ENCODE results near the gene ATXN7L1.
A peak's percentile ranks its signal among the peaks of the same experiment; 100 is the strongest.

ATXN7L1 gene

DNA sequence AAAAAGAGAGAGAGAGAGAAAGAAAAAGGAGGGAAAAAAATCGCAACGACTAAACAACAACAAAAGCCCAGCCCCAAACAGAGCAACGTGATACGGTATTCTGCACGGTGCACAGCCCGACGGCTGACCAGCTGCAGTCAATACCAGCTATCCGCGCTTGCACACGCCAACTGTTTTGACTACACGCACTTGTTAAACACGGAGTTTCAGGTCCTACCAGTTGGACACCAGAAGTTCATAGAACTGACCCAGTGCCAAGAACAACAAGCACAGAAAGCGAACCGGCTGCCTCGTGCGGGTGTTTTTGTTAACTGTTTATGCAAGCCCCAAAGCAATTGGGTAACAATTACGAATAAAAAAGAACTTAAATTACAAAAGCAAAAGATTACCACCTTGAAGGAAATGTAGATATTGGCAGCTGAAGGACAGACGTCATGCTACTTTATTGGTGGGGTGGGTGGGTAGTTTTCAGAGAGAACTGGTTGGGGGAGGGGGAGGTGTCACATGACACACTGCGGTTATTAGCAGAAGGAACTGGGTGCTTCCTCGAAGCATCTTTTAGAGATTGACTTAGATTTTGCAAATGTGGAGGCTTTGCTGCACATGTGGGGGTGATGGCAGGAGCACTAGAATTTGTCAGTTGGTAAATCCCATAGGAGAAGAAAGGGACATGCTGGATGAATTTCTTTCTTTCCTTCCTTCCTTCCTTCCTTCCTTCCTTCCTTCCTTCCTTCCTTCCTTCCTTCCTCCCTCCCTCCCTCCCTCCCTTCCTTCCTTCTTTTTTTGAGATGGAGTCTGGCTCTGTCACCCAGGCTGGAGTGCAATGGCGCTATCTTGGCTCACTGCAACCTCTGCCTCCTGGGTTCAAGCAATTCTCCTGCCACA lies 184.5 kb downstream of the ATXN7L1 start:
- DNase-seq, result peak; percentile 67

DNA sequence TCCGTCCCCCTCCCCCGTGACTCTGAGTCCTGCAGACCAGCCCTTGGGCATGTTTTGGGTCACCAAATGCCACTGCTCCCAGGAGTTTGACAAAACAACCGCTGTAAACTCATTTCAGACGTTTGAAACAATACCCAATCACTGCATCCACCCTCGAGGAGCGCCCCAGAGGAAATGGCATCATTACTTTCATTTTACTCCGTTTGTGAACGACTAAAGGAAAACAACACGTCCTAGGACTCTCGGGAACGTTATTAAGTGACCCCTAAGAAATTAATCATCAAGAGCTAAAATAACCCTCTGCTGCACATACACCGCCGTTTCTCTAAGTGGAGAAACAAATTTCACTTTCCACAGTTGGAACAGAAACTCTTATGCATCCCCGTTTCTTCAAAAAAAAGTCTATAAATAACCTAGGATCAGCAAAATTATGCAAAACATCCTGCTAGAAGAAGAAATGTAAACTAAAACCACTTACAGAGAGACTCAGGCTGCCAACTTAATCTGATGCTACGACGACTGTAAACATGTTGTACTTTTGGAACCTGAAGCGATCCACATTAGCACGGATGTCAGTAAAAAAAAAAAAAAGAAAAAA lies 185.2 kb downstream of the ATXN7L1 start:
- peak; percentile 47 for DNase-seq

DNA sequence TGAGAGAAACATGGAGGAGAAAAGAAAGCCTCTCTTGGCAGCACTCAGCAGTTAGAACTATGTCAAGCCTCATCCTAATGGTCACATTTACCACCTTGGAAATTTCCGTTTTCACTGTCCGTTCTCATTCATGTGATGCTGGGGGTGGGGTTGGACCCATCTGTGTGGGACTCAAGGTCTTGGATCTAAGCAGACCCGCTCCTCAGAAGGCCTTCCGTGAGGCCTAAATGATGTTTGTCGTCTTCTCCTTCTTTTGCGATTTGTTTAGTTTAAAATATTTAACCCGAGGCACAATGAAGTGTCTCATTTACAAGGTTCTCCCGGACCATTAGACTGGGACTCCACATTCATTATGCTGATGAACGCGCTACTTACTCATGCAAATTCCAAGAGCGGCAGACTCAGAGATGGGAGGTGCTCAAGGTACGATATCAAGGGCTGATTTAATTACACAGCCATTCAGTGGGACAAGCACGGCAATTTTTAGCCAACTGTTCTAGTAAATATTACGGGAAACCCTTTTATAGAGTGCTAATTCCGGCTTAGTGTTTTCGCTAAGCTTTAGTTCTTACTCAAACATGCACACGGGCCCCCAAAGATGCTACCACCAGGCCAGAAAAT lies 186.0 kb downstream of the ATXN7L1 start:
- DNase-seq, result no peak

DNA sequence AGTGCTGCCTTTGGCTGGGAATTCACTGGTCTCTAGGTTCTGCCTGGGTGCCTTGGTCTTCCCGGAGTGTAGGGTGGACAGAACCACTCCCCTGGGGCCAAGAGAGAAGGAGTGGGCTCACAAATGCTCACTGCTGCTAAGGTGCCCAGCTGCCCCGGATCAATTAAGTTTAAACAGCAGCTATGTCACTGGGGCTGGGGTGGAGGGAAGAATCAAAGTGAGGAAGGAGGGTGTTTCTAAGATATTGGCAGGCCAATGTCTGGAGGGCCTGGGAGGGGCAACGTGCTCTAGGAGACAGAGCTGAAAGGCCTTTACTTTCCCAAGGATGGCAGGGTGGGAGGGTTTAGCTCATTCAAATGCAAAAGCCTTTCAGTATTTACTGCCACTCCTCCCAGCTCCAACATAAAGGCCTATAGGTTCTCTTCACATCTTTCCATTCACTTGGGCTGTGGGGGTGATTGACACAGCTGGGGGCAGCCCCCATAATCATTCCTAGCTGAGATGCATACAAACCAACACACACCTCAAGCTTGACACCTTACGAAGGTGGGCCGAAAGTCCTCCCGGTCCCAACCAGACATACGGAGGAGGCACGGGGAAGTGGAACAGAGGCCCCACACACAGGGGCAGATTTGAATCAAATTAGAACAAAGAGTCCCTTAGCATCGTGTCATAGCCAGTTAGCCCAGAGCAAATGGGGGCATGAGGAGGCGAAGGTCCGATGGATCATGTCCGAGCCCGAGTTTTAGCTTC lies 187.2 kb downstream of the ATXN7L1 start:
- no peak for DNase-seq

DNA sequence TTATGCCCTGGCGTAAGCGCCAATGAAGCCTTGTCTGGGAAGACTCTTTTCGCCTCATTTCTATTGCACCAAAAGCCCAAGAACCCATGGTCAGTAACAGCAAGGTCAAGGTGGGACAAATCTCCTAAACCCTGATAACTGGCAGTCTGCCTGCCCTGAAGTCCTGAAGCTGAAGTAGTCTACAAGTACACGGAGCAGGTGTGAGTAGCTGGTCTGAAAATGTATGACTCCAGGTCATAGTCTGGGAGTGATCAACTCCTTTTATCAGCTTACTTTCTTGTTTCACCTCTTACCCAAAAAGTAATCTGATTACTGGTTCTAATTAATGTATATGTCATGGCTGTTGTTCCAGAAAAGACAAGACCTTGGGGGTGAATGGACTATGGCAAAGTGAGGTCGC lies 187.8 kb downstream of the ATXN7L1 start:
- DNase-seq, result no peak

DNA sequence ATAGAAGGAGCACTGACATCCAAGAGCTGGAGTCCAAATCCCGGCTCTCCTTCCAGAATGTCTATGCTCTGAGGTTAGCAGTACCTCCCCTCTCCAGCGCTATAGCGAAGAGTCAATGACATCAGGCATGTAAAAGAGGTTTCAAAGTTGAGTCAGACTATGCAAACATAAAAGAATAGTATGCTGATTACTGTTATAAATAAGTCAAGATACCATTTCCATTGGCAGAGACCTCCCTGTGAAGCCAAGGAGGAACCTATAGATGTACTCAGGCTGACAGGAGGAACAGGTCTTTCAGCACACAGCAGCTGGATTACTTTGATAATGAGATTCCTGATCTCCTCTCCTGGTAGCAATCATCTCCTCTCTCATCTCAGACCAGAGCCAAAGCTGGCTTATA lies 191.2 kb downstream of the ATXN7L1 start:
- no peak for DNase-seq

DNA sequence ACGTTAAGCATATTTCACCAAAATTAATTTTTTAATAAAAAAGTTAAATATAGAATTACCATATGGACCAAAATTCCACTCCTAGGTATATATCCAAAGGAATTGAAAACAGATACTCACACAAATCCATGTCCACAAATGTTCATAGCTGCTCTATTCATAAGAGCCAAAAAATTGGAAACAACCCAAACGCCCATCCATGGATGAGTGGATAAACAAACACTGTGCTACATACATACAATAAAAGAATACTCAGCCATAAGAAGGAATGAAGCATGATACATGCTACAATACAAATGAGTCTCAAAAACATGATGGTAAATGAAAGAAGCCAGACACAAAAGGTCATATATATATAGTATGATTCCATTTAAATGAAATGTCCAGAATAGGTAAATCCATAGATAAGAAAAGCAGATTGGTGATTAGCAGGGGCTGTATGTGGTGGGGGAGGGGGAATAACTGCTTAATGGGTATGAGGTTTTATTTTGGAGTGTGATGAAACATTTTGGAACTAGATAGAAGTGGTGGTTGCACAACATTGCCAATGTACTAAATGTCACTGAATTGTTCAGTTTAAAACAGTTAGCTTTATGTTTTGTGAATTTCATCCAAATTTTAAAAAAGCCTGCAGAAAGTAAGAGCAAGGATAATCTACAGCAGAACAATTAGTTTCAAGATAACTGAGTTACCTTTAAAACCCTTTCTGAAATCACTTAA lies 193.9 kb downstream of the ATXN7L1 start:
- no peak for DNase-seq

DNA sequence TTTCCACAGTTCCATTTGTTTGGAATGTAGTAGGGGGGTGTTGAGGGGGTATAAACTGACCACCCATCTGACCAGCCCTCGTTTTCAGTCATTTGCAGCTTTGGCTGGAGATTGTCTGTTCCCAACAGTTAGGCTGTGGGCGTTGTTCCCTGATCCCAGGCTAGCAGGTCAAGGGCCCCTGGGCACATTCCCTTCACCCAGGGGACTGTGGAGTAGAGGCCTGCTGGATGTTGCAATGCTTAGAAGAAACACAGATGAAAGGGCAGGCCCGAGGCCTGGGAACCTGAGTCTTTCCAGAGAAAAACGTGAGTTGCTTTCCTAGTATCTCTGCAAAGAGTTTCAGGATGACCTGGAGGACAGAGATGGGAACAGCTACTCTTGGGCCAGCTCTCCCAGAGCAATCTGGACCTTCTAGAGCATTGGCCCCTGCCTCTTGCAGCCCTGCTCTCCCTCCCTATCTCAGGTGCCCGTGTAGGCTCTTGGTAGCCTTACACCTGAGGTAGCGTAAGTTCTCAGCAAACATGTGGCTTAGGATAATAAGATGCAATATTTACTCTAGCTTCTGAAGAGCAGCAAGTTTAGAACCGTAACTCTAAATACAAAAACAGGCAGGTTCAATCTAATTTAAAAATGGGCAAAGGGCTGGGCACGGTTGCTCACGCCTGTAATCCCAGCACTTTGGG lies 195.8 kb downstream of the ATXN7L1 start:
- DNase-seq, result no peak

DNA sequence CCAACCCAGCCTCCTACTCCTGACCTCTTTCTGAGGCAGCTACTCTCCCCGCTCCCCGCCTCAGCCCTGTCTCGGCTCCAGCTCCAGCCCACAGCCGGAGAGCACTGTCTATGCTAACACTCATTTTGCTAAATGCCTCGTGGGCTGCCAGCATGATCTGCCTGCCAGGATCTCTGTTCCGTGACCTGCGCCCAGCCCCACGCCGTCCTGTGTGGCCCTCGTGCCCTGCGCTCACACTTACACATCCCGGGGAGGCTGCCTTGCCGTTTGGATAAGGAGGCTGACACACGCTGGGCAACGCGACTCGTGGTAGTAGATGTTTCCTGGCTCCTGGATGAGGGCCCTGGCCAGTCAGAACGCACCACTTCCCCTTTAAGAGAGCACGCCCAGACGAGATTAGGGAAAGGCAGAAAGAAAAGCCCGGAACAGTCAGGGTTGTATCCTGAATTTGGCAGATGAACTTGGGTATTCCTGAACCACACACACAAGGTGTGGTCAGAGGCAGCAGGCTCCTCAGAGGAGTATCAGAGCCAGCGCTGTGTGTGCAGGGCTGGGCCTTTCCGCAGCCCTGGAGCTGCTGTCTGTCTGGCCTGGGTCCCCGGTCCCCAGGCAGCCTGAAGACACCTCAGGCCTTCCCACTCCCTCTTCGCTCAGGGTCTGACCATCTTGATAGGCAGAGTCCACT lies 197.4 kb downstream of the ATXN7L1 start:
- DNase-seq, result no peak

DNA sequence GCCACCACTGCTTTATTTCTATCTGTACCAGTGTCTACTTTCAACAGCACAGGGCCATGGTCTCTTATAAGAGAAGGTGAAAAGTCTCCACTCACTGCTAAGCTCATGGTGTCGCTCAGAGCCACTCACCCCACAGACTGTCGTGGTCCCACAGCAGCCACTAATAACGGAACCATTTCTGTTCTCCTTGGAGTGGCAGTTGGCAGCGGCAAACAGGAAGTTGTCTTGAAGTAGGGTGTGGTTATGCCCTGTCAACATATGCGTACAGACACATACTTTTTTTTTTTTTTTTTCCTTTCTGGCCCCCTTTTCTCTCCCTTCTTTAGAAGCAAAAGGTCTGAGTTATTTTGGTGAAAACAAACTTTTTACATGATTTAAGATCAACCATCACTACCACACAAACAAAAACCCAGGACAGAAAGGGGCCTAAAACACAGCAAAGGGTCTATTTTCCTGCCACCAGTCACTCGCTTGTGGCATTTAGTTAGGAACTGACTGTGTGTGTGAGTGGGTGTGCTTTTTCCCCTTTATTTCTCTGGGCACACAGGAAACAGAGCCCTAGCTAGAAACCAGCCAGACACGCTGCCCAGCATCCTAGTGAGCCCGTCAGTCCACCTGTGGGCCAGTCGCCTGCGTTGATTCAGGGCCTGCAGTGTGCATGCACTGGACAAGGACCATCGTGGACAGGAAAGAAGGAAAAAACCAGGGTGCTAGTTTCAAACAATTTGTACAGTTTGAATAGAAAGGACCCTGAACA lies 198.4 kb downstream of the ATXN7L1 start:
- DNase-seq, result peak; percentile 58

DNA sequence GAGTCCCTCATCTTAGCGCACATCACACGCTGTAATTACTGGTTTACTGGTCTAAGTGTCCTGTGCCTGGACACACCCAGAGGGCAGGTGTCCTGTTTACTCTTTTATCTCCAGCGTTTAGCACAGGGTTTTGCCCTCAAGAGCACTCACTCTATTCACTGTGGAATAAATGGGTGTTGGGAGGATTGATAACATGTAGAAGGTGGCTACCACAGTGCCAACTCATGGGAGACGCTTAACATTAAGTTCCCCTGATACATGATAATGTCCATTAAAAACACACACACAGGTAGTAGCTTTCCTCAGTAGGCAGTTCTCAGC lies 199.0 kb downstream of the ATXN7L1 start:
- no peak for DNase-seq

DNA sequence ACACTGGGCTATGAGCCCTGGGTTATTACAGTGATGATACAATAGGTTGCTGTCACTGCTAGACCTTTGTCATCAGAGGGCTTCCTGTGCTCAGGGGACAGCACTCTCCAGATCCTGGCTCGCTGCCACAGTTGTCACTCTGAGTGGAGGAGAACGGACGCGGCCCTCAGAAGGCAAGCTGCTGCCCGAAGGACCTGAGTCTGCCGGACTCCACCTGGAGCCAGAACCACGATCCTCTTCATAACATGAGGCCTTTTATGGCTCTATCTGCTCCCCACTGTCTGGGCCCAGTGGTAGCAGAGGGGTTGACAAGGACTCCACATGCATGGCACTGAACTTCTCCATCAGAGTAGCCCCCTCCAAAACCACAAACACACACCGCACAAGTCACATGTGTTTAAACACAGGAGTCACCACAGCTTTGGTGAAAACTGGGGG lies 200.4 kb downstream of the ATXN7L1 start:
- DNase-seq, result peak; percentile 68

DNA sequence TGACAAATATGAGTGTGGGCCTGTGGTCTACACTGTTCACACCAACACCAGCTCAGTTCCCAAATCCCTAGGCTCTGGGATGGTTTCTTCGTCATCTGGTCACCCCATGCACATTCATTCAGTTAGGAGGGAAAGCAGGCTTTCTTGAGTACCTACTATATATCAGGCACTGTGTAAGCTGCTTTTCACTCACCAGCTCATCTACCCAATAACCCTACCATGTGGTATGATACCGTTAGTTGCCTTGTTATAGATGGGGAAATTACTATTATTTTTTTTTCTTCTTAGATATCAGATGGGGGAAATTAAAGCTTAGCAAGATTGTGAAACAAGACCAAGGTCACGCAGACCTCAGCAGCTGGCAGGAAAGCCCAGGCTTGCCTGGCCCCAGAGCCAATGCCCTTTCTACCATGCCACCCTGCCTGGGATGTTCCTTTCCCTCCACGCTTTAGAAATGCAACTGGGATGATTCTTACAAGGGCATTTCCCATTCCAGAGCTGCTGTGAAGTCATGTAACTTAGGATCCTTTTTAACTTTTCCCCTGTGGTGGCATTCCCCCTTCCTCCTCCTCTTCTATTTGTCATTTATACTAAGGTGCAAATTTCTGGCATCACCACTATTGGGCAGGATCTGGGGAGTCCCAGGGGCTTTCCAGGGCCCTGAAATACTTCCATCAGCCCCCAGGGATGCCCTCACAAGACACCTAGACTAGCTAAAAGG lies 202.0 kb downstream of the ATXN7L1 start:
- no peak for DNase-seq

DNA sequence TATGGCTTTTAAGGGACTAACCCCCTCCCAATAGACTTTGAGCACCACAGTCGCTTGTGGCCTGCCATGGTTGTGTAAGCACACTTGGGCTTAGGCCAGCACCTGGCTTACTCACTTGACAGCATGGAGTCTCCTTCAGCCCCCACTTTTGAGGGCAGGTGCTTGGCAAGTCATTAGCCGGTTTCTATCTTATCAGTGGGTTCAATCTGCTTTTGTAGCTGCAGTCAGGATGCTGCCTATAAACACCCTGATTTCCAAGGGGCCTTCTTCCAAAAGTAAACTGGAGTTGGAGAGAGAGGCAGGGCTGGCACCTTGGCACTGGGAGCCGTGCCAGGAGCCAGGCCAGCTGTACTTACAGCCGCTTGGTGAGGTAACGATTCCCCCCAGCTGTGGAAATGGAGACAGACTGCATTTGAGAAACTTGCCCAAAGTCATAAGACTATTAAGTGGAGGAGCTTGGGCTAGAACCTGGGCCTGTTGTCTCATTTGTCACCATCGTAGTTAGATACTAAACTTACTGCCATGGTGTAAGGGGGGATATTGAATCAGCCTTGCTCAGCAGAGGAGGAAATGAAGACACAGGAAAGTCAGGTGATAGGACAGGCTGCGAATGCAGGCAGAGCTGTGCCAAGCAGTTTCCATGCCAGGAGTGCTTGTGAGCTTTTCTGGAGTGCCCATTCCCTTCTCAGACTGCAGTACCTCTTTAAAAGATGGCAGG lies 202.9 kb downstream of the ATXN7L1 start:
- DNase-seq, result no peak

DNA sequence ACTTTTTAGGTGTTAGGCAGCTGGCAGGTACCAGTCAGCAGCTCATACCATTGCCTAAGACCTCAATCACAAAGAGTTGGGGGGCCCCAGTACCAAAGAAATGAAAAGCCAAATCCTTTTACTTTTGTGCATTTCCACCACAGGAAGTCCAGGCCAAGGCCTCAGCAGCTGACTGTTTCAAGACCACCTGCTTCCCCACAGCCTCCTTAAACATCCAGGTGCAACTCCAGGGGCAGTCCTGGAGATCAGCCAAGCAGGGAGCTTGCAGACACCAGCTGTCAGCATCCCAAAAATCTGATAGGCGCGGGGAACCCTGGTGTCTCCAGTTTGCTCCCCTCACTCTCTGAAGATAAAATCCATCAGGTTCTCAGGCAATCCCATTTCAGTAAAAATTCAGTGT lies 203.6 kb downstream of the ATXN7L1 start:
- DNase-seq, result no peak

DNA sequence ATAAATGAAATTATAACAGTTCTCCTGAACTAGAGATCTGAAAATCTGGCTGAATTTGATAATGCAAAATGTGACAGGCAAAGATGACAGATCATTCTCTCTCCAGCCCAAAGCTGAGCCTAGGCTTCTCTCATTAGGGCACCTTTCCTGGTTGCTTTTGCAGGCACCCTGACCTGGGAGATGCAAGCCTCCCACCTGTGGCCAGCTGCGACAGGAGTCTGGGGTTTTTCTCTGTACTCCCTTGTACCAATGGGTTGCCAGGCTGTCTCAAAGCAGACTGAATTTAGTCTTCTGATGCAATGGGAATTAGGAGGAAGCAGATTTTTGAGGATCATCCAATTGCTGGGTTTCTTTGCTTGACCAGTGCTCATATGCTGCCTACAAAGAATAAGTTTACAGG lies 210.1 kb downstream of the ATXN7L1 start:
- DNase-seq, result no peak

DNA sequence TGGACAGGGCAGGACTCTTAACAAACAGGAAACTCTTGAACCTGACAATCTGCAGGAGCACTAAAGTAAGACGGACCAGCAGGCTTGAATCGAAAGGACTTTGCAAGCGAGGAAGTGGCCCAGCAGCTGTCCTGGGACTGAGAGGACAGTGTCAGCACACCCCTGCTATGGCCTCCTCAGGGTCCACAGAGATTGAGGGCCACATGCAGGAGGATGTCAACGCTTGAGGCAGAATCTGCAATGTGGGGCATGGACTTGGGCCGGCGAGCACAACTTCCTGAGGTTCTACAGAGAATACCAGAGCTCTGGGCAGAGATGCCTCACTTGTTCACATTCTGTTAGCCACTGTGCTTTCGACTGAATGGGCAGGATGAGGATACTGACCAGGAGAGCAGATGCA lies 210.7 kb downstream of the ATXN7L1 start:
- no peak for DNase-seq

DNA sequence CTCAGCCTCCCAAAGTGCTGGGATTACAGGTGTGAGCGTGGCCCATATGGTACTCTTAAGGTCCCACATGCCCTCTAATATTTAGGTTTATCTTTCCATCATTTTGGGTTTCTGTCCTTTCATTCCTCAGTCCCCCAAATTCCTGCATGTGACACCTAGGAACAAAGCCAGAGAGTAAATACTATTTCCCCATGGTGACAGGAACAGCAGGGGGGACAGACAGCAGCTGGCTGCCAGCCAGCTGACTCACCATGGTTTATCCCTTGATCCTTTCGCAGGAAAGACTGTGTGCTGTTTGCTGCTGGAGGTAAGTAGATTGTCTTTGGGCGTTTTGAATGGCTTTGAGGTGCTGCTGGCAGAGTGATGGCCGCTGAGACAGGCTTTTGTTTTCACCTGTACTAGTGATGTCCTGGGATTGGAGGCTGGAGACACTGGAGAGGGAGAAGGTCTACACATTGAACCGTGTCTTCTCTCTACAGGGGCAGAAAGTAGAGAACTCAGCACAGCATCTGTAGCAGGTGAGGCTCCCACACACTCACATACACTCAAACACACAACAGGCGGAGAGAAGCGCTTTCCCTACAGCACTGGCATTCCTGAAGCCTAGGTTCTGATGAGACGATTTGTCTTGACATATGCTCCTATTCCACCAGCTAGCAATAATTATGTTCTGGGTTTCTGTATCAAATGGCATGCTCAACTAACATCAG lies 211.4 kb downstream of the ATXN7L1 start:
- no peak for DNase-seq

DNA sequence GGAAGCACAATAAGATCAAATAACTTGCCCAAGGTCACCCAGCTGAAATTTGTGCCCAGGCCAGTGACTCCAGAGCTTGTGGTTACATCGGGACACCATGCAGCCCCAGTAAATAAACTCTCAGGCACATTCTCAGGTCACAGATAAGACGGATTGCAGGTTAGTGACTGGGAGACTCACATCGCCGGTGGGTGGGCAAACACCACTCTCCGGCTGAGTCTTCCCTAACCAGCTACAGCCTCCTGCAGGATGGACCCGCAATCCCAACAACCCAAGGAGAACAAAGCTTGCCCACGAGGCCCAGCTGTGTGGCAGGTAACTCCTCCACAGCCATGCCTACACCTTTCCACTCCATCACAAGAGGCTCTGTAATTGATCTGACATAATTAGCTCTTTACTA lies 213.4 kb downstream of the ATXN7L1 start:
- no peak for DNase-seq

Measured in activated T-cell treated with anti-CD3 and anti-CD28 coated beads, Interleukin-2, amount 50 U/mL, for 1 hour (primary cell).